GM18951 (cell line): Measurements from ENCODE around the gene DALRD3.
"Not testable (repeated sequence)": the region's sequence is repeated elsewhere in the genome, so short reads cannot be mapped to it uniquely, and the experiment has no call there.

Source experiments
- POLR2A ChIP-seq: IDR thresholded peaks from 4 replicates; pipeline ENCODE4 v1.6.1; 2011; ENCODE audit warnings: mild to moderate bottlenecking; ENCODE audit not compliant: insufficient read length, insufficient read depth; ENCODE audit errors: extremely low read depth
- in situ Hi-C: fragments of 300-500 bp; cut with MboI; formaldehyde crosslinking; loops from one replicate; pipeline ENCODE4 v1.12.0; 2022; ENCODE audit warnings: low sequenced_read_pairs, mixed read lengths, inconsistent platforms; ENCODE audit not compliant: unreplicated experiment

The DALRD3 gene

DNA sequence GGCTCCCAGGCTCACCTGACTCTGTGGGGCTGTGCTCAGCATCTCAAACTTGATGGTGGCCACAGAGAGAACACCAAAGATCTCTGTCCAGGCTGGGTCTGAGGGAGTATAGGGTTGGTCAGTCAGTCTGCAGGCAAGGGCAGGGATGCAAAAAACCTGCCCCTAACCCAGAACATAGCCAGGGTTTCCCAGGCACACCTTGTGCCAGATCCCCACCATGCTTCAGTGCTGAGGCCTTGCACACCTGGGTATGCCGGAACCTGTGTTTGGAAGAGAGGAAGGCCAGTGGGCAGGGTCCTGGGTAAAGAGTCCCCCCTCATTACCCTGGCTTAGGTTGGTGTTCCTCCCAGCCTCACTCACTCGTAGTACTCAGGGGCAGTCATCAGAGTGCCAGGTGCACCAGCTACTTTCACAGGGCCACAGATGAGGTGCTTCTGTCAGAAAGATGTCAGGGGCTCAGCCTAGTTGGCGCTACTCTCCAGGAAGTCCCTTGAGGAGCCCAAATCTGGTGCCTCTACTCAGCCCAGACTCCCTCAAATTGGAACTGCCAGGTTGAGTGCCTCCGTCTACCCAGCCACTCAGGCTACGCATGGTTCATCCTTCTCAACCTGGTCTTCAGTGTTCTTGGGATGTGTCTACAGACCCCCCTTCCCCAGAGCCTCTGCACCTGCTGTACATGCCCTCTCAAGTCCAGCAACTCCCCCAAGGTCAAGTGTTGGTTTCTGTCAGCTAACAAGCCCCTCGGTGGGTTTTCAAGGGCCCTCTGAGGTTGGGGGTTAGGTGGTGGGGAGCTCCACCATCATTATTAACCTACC, 1.8 kb downstream of the DALRD3 start:
- no peak for TF ChIP-seq POLR2A
- in situ Hi-C loops: no loop called here

DNA sequence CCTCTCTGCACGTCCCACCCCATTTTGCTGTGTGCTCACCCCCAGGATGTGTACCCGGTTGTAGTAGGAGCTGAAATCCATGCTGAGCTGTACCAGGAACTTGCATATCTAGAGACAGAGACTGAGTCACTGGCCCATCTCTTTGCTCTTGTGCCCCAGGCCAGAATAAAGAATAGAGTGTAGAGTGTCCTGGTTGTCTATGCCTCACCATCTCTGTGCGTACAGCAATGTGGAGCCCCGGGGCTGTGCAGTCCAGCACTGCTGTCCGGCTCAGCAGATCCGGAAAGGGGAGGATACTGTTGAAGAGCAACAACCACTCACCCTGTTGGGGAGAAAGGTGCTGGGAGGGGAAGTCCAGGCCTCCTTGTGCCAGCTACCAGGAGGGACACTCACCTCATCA, 2.6 kb downstream of the DALRD3 start:
- in situ Hi-C loops: no loop called here
- TF ChIP-seq POLR2A: no peak

DNA sequence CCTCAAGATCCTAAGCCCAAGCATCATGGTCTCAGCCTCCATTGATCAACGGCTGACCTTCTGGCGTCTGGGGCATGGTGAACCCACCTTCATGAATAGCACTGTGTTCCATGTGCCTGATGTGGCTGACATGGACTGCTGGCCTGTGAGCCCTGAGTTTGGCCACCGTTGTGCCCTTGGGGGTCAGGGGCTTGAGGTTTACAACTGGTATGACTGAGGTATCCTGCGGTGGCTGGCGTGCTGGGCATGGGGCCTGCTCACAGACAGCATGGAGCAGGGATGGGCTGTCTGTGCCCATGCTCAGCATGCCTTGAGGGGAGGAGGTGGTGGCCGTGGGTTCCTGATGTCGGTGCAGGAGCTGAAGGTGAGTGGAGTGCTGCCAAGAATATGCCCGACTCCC, 3.3 kb downstream of the DALRD3 start:
- TF ChIP-seq POLR2A: no peak
- in situ Hi-C loops: no loop called here

DNA sequence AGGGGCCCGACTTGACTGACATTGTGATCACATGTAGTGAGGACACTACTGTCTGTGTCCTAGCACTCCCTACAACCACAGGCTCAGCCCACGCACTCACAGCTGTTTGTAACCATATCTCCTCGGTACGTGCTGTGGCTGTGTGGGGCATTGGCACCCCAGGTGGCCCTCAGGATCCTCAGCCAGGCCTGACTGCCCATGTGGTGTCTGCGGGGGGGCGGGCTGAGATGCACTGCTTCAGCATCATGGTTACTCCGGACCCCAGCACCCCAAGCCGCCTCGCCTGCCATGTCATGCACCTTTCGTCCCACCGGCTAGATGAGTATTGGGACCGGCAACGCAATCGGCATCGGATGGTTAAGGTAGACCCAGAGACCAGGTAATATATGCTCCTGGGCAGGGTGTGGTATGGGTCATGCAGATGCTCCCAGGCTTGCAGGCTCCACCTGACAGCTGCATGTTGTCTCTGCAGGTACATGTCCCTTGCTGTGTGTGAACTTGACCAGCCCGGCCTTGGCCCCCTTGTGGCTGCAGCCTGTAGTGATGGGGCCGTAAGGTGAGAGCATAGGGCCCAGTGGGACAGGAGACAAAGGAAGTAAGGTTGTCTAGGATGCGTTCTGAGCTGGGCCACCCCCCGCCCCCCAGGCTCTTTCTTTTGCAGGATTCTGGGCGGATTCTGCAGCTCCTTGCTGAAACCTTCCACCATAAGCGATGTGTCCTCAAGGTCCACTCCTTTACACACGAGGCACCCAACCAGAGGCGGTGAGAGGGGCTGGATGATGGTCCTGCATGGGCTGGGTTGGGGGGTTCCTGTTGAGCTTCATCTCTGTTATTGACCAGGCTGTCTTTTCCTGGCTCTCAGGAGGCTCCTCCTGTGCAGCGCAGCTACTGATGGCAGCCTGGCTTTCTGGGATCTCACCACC, 4.4 kb downstream of the DALRD3 start:
- no peak for TF ChIP-seq POLR2A
- in situ Hi-C loops: no loop called here

DNA sequence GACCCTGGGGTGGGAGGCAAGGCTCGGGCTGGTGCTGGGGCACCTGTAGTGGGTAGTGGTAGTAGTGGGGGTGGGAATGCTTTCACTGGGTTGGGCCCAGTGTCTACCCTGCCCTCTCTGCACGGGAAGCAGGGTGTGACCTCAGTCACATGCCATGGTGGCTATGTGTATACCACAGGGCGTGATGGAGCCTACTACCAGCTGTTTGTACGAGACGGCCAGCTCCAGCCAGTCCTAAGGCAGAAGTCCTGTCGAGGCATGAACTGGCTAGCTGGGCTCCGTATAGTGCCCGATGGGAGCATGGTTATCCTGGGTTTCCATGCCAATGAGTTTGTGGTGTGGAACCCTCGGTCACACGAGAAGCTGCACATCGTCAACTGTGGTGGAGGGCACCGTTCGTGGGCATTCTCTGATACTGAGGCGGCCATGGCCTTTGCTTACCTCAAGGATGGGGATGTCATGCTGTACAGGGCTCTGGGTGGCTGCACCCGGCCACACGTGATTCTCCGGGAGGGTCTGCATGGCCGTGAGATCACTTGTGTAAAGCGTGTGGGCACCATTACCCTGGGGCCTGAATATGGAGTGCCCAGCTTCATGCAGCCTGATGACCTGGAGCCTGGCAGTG, 5.2 kb downstream of the DALRD3 start:
- no peak for TF ChIP-seq POLR2A
- in situ Hi-C loops: no loop called here

DNA sequence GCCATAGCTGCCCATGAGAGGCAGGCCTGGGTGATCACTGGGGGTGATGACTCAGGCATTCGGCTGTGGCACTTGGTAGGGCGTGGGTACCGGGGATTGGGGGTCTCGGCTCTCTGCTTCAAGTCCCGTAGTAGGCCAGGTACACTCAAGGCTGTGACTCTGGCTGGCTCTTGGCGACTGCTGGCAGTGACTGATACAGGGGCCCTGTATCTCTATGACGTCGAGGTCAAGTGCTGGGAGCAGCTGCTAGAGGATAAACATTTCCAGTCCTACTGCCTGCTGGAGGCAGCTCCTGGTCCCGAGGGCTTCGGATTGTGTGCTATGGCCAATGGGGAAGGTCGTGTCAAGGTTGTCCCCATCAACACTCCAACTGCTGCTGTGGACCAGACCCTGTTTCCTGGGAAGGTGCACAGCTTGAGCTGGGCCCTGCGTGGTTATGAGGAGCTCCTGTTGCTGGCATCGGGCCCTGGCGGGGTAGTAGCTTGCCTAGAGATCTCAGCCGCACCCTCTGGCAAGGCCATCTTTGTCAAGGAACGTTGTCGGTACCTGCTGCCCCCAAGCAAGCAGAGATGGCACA, 5.9 kb downstream of the DALRD3 start:
- TF ChIP-seq POLR2A: no peak
- in situ Hi-C loops: no loop called here

DNA sequence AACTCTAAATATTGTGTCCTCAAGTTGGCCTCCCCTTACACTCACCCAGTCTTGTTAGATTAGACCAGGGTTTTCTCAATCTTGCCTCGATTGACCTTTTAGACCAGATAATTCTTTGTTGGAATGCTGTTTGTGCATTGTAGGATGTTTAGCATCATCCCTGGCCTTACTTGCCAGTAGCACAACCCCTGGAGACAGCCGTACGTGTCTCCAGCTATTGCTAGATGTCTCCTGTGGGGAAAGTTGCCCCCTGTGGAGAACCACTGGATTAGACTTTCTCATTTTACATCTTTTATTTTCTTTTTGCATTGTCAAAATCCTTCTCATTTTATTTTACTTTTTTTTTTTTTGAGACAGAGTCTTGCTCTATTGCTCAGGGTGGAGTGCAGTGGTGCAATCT, 9.0 kb downstream of the DALRD3 start:
- TF ChIP-seq POLR2A: no peak
- in situ Hi-C loops: no loop called here

GRCh38 chr3:49008627-49009026, 9.8 kb downstream of the DALRD3 start:
- in situ Hi-C loops: not testable (repeated sequence)

- in situ Hi-C loops: no loop called here
- TF ChIP-seq POLR2A: no peak
Observed at GRCh38 chr3:49007771-49008528, 10.4 kb downstream of the DALRD3 start.

DNA sequence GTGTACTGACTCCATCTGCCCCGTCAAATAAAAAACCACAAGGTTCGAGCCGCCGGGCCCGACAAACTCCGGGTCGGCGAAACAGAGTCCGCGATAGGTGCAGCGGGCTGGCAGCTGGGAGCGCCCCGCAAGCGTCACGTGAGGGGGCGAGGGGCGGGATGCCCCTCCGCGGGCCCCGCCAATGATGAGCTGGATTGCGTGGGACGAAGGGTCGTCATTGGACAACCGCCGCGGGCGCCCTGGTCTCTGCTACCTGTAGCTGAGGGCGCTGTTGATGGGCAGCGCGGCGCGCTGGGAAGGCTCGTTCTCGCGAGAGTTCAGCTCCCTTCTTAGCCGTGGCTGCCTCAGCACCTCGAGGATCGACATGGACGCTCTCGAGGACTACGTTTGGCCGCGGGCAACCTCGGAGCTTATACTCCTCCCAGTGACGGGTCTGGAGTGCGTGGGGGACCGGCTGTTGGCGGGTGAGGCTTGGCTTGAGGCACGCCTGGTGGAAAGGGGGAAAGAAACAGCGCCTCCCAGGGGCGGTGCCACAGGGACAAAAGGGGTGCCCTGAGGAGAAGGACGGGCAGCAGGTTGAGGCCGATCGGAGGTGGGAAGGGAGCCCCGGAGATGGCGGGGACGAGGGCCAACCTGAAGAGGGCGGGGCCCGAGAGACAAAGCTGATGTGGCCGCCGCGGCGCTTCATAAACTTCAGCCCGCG, 11.2 kb downstream of the DALRD3 start, which contains the start of gene WDR6:
WDR6 (plus strand) TSS at position 324 of the 703 bp plus-strand sequence; CDS start at position 365, 41 bp downstream.
- in situ Hi-C loops: no loop called here

GRCh38 chr3:49006408-49007067, 11.8 kb downstream of the DALRD3 start:
- no peak for TF ChIP-seq POLR2A

More for the DNA sequence above, 11.2 kb downstream of the DALRD3 start, which contains the start of gene WDR6:
- peak; percentile 90 for TF ChIP-seq POLR2A

More at GRCh38 chr3:49006408-49007067, 11.8 kb downstream of the DALRD3 start:
- in situ Hi-C loops: no loop called here
